HG02798 (cell line): Measurements from ENCODE around the gene RGL2.
A peak's percentile ranks its signal among the peaks of the same experiment; 100 is the strongest.
"Not testable (repeated sequence)": the region's sequence is repeated elsewhere in the genome, so short reads cannot be mapped to it uniquely, and the experiment has no call there.

Experiments
- ATAC-seq: cut with Tn5 transposase; IDR thresholded peaks from one replicate; pipeline ENCODE4 v1.9.1; 2021; ENCODE audit warnings: mild to moderate bottlenecking; ENCODE audit not compliant: unreplicated experiment, poor library complexity

Gene RGL2

GRCh38 chr6:33294086-33294823, 4.5 kb downstream of the RGL2 start:
- no peak for ATAC-seq

GRCh38 chr6:33292996-33293682, 5.6 kb downstream of the RGL2 start:
- ATAC-seq, result no peak

DNA sequence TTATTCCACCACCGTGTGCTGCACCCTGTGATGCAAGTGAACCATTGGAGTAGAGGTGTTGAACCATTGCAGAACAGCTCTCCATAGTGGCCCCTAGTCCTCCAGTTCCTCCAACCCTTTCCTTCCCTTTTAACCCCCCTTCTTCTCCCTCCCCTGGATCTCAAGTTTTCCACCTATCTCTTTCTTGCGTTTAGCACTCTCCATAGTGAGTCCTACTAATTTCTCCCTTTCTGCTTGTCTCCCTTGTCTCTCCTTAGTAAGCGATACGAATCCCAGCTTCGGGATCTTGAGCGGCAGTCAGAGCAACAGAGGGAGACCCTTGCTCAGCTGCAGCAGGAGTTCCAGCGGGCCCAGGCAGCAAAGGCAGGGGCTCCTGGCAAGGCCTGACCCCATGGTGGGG, 8.3 kb downstream of the RGL2 start:
- no peak for ATAC-seq

- ATAC-seq, result no peak
These were observed 8.9 kb downstream of the RGL2 start for GRCh38 chr6:33289784-33290315.

DNA sequence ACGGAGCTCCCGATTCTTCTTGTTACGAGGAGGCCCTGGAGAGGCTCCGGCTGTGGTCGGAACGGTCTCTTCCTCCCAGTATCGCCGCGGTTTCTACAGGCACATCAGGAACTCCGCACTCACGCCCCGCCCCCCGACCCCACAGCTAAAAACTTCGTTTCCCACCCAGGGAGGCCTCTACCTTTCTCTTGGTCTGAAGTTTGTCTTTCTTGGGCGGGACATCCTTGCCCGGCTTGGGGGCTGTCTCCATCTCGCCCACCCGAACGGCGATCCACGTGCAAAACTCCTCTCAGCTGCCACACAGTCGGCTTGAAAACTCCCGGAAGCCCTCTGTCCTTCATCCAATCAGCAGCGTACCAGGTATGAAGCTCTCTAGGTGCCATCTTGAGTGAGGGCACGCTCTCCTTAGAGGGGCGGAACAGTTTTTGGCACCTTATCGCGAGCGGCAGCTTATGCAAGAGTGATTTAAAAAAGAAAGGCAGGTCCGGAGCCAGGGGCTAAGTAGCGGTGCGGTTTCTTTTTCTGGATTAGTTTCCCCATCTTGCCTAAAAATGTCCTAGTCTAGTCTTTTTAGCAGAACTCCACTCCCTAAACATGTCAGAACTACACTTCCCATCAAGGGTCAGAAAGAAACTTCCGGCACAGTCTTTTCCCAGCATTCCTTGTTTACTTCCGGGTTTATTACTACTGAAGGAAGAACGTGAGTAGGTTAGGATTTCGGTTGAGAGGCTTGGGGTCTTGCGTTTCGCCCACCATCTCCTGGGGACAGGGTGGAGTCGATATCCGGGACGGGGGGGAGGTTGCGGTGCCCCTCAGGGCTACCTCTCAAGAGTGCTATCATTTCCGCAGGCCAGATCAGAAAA, 9.6 kb downstream of the RGL2 start, which contains the start of the genes PFDN6 and WDR46:
Gene PFDN6, plus strand, starts transcription at position 681 of the 863 bp plus-strand sequence. CDS start 256 bp downstream, outside the sequence.
Gene WDR46, minus strand, starts transcription at position 319 of the 863 bp plus-strand sequence. Its CDS starts 69 bp downstream, at position 250.
- peak; percentile 89 for ATAC-seq

DNA sequence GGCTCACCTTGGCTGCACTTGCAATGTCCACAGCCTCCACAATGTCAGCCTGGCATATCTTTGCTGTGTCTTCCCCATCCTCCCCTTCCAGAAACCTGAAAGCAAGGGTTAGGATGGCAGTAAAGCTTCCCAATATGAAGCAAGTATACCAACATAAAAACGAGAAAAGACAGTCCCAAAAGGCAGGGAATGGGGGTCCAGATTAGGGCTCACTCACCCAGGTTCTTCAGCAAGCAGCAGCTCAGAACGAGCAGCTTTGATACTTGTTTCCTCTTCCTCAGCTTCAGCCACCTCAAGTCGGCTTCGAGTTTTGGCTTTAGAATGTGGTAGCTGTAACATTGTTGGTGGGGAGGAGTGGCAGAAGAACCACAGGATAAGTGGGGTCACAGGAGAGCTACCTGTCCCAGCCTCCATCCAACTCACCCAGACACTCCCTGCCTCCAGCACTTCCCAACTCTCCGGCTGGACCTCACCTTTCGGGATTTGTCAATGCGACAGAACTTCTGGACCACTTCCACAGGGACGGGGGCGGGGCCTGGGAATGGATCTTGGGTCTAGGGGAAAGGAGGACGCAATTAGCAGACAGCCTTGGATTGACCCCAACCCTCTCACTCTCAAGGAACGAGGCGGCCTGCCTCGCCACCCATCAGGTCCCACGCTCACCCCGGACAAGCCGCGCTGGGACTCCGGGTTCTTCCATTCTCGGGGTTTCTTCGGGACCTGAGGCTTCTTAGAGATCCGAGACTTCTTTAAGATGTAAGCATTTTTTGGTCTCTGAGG, 10.4 kb downstream of the RGL2 start:
- ATAC-seq, result no peak

DNA sequence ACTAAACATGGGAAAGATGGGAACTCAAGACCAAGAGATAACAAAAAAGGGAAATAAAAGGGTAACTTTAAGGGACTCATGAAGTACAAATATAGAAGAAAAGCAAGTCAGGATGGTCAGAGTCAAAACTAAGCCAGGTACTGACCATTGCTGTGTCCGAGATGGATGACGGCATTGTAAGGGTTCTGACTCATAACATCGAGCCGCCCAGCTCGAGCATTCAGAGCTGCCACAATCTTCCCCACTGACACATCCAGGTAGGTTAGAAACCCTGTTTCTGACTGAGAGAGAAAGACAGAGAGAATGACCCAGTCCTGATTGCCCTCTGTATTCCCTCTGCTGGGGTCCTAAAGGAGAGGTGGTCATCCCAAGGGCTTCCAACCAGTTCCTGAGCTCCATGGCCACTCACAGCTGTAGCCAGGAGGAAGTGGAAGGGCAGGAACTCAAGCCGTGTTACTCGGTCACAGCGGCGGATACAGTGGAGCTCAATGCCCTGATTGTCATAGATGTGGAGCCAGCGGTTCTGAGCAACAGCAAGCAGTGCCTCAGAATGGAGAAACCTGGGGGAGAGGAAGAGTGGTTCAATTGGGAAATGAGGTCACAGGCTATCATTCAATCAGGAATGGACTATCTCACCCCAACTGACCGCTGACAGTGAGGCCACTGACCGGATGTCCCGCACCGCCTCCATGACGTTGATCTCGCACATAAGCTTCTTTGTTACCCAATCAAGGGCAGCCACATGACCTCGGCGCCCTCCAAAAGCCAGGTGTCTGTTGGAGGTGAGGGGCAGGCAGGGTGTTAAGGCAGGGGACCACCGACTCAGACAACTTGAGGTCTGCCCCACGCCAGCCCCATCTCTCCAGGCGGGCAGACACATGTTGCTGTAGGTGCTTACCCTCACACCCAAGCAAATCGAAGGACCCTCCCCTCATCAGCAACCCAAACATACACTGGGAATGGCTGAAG, 11.5 kb downstream of the RGL2 start:
- no peak for ATAC-seq

GRCh38 chr6:33285214-33285613, 13.5 kb downstream of the RGL2 start:
- not testable (repeated sequence) for ATAC-seq

- ATAC-seq, result no peak
These were observed 18.2 kb downstream of the RGL2 start for GRCh38 chr6:33280539-33280938.

DNA sequence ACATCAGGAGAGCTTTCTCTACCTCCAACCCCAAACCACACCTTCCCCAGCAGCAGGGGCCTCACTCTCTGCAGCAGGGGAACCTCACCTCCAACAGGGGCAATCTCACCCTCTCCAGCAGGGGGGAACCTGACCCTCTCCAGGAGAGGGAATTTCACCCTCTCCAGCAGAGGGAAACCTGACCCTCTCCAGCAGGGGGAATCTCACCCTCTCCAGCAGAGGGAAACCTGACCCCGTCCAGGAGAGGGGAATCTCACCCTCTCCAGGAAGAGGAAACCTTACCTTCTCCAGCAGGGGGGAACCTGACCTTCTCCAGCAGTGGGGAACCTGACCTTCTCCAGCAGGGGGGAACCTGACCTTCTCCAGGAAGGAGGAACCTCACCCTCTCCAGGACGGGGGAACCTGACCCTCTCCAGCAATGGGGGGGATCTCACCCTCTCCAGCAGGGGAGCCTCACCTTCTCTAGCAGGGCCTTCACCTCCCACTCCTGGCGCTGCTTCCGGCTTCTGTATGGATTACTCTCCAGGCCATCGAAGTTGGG, 18.7 kb downstream of the RGL2 start:
- ATAC-seq, result no peak

- ATAC-seq, result no peak
These were observed 19.5 kb downstream of the RGL2 start for GRCh38 chr6:33279257-33279695.

DNA sequence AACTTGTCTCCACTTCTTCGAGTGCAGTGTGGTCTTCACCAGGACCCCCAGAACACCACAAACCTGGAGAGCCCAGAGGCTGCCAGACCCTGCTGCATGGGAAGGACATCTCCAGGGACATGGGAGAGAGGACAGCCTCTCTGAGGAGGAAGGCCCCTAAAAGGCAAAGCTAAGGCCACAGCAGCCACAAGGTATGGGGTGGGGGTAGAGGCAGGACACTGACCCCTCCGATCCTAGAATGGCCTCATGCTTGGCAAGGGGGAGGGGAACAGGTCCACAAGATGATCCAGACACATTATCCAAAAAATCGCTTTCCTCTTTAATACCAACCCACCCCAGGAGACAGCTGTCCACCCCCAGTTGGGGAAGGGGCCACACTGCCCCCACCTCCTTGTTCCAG, 19.9 kb downstream of the RGL2 start:
- ATAC-seq, result no peak

DNA sequence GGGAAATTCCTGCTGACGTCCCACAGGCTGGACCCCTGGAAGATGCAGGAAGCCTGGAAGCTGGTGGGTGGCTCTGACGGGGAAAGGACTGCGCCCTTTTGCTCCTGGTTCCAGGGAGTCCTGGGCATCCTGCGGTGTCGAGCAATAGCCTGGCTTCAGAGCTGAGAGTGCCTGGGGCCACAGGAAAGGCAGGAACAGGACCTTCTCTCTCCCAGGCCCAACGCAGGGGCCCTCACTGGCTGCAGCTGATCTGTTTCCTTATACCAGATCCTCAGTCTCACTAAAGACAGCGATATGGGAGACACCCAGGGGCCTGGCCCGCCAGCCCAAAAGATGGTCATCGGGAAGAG, 20.4 kb downstream of the RGL2 start:
- ATAC-seq, result no peak

GRCh38 chr6:33277663-33278391, 20.9 kb downstream of the RGL2 start:
- no peak for ATAC-seq

DNA sequence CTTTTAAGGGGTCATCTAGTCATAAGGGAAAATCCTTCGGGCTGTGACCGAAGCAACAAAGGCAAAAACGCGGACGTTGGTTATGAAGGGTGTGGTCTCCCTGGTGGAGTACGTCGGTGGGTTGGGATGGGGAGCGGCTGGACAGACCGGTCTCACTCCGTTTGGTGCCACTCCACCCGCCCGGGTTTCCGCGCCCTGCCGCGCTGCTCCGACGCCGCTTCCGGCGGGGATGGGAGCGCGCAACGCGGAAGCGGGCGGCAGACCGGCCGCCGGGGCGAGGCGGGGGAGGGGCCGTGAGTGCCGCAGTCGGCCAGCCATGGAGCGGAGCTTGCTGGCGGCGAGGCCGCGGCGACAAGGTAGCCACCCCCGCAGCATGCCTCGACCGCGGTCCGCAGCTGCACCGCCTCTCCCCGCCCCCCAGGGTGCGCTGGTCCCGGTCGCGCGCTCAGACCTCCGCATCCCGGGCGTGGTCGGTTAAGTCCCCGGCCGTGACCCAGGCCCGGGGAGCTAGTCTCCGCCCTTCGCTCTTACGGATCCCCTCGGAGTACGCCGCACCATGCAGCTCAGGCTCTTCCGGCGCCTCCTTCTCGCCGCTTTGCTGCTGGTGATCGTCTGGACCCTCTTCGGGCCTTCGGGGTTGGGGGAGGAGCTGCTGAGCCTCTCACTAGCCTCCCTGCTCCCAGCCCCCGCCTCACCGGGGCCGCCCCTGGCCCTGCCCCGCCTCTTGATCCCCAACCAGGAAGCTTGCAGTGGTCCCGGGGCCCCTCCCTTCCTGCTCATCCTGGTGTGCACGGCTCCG, 21.7 kb downstream of the RGL2 start, which contains the start of gene B3GALT4:
Gene B3GALT4, plus strand, starts transcription at position 260 of the 799 bp plus-strand sequence. Its CDS starts 297 bp downstream, at position 557.
- ATAC-seq, result peak; percentile 69

DNA sequence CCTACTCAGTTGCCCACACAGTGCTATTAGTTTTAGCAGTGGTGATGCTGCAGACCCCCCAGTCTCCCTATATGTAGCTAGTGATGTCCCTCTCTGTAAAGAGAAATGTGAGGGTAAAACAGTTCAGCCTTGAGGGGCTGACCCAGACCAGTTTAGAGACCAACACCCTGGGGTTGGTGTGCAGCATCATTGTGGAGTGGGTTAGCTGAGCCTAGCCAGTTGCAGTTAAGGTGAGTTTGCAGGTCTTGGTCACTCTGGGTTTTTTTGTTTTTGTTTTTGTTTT, 22.2 kb downstream of the RGL2 start:
- no peak for ATAC-seq
